Transverse colon (tissue), 4 donors: ENCODE measurements around the gene DNM1L. TPM values are rescaled to one million over a fixed set of nuclear protein-coding genes. Genes with fewer than 3 reads are reported as not detected.
"Not testable (repeated sequence)": the region's sequence is repeated elsewhere in the genome, so short reads cannot be mapped to it uniquely, and the experiment has no call there.

Experiments used
- DNase-seq: peaks from one replicate; pipeline ENCODE4 v3.0.0-alpha.2; 2019
- H3K27ac ChIP-seq, 4 donors: fragments of 200-600 bp; sonication (generic); 2 replicates each; pipeline ENCODE4 v1.5.1; 2016 to 2018; ENCODE audit warnings: inconsistent platforms in 4 of 4
- H3K27me3 ChIP-seq: fragments of 200-600 bp; sonication (generic); 2 replicates; pipeline ENCODE4 v1.5.1; 2017; ENCODE audit warnings: inconsistent platforms
- H3K36me3 ChIP-seq, 4 donors: fragments of 200-600 bp; sonication (generic); 2 replicates each; pipeline ENCODE4 v1.5.1; 2017 to 2019; ENCODE audit warnings: inconsistent platforms in 4 of 4
- H3K4me1 ChIP-seq, 4 donors: fragments of 200-600 bp; sonication (generic); 2 replicates each; pipeline ENCODE4 v1.5.1; 2017 to 2020; ENCODE audit warnings: inconsistent platforms in 4 of 4
- H3K4me3 ChIP-seq, 4 donors: fragments of 200-600 bp; sonication (generic); 1 replicate in 1 of 4; 2 replicates in 3 of 4; pipeline versions ENCODE4 v1.5.1 to v1.6.1; 2017 to 2019; ENCODE audit warnings: inconsistent platforms in 4 of 4
- H3K9me3 ChIP-seq, 2 donors: fragments of 200-600 bp; sonication (generic); 2 replicates each; pipeline ENCODE4 v1.5.1; 2017 to 2019; ENCODE audit warnings: inconsistent platforms in 2 of 2
- CTCF ChIP-seq, 5 experiments: fragments of 200-600 bp in 3 of 5; fragments of 450-650 bp in 2 of 5; sonication (generic) in 3 of 5; IDR thresholded peaks; 1 replicate in 2 of 5; 2 replicates in 3 of 5; pipeline ENCODE4 v1.5.1; 2016 to 2017; ENCODE audit warnings: antibody characterized with exemption in 5 of 5, inconsistent platforms in 3 of 5, mild to moderate bottlenecking in 2 of 5, moderate library complexity in 1 of 5
- EP300 ChIP-seq: sonication (generic); formaldehyde crosslinking; IDR thresholded peaks from one replicate; pipeline ENCODE4 v1.6.1; 2017; ENCODE audit warnings: antibody characterized with exemption, low read depth
- POLR2A ChIP-seq: fragments of 450-650 bp; IDR thresholded peaks from one replicate; pipeline ENCODE4 v1.6.1; 2016; ENCODE audit warnings: antibody characterized with exemption, mild to moderate bottlenecking, moderate library complexity
- POLR2AphosphoS5 ChIP-seq, 3 donors: sonication (generic); formaldehyde crosslinking; IDR thresholded peaks; one replicate each; pipeline ENCODE4 v1.6.1; 2016; ENCODE audit warnings: antibody characterized with exemption in 3 of 3
- WGBS, 2 donors: methylation state at CpG; one replicate each; pipeline ENCODE4 v1.1.5; 2018; ENCODE audit warnings: low coverage in 1 of 2; 5-methylcytosine and 5-hydroxymethylcytosine counted together
- in situ Hi-C, 4 donors: fragments of 200-750 bp; cut with MboI; loops; one replicate each; pipeline versions ENCODE4 v1.15.0 to v1.15.1; 2017; ENCODE audit warnings: low sequenced_read_pairs in 3 of 4, low pct_ligation_motif_present in 1 of 4, low pct_unique_long_range_greater_than_20kb in 1 of 4
- intact Hi-C: fragments of 100-400 bp; cut with DNase I; formaldehyde crosslinking; loops from one replicate; pipeline ENCODE4 v1.15.1; 2023; ENCODE audit warnings: low total_unique reads
- total RNA-seq, 4 donors: library from RNA; depleted of rRNA; stranded (reverse); fragments of >200 nt; gene quantifications; one replicate each; pipeline ENCODE4 v1.1.0, GENCODE V29; 2016

The DNM1L gene
- total RNA-seq, 4 donors from 2014 or later = 41.2 to 61.3 (median 44.2) TPM

- Histone ChIP-seq H3K4me3 (no peak overlapping the region), H3K4me1 (peaks cover 0 to 4% (median 0%) of the 10 kb centered on the region in 4 donors), H3K36me3 (peaks cover 0 to 4% (median 0%) of the 10 kb centered on the region in 4 donors), H3K27ac (no peak overlapping the region), H3K9me3 (no peaks in the 10 kb centered on the region), H3K27me3 (no peaks in the 10 kb centered on the region)
- no peak for DNase-seq
- WGBS, 2 donors = 23 to 62% methylated on average over 2 of the region's 2 CpGs
- intact Hi-C loops (no loop called here), in situ Hi-C loops (loop anchor here in 1 of 4 donors (25.0 kb wide), 1 partner anchor 1036 kb away; the partner anchor contains the start of gene ETFBKMT)
- TF ChIP-seq POLR2AphosphoS5 (IDR thresholded peaks at IDR 0.05) = no peak
- no peak for TF ChIP-seq POLR2A
- no peak for TF ChIP-seq EP300
- no peak for TF ChIP-seq CTCF (IDR thresholded peaks at IDR 0.05)
These were observed 19.2 kb downstream of the DNM1L start for GRCh38 chr12:32698285-32698684.

- in situ Hi-C loops = loop anchor here in 1 of 4 donors (25.0 kb wide), 1 partner anchor 1037 kb away; the partner anchor contains the start of gene ETFBKMT
- H3K9me3 ChIP-seq, H3K27ac ChIP-seq, H3K27me3 ChIP-seq, H3K4me3 ChIP-seq, DNase-seq, H3K4me1 ChIP-seq, intact Hi-C loops, H3K36me3 ChIP-seq: not testable (repeated sequence)
- 87 to 96% methylated on average over 8 of the region's 8 CpGs for WGBS, 2 donors
These were observed 20.3 kb downstream of the DNM1L start for GRCh38 chr12:32699437-32699836.

GRCh38 chr12:32702473-32702872 lies 23.4 kb downstream of the DNM1L start:
- intact Hi-C loops = no loop called here
- Histone ChIP-seq H3K4me1 (peaks cover 0 to 4% (median 0%) of the 10 kb centered on the region in 4 donors), H3K9me3 (no peaks in the 10 kb centered on the region), H3K4me3 (no peak overlapping the region), H3K27ac (no peak overlapping the region), H3K27me3 (no peaks in the 10 kb centered on the region), H3K36me3 (peaks cover 0 to 16% (median 3%) of the 10 kb centered on the region in 4 donors)
- no peak for DNase-seq
- TF ChIP-seq CTCF (IDR thresholded peaks at IDR 0.05) (no peak), POLR2AphosphoS5 (IDR thresholded peaks at IDR 0.05) (no peak), EP300 (no peak)
- in situ Hi-C loops = no loop called here

GRCh38 chr12:32702946-32703345 lies 23.8 kb downstream of the DNM1L start:
- 83 to 85% methylated on average over 1 of the region's 1 CpG for WGBS, 2 donors

More at GRCh38 chr12:32702946-32703345, 23.8 kb downstream of the DNM1L start:
- intact Hi-C loops (no loop called here), in situ Hi-C loops (no loop called here)
- TF ChIP-seq EP300 = no peak
- no peak for TF ChIP-seq POLR2A
- no peak for TF ChIP-seq POLR2AphosphoS5 (IDR thresholded peaks at IDR 0.05)
- no peak for TF ChIP-seq CTCF (IDR thresholded peaks at IDR 0.05)
- Histone ChIP-seq H3K4me1 (peaks cover 0 to 4% (median 0%) of the 10 kb centered on the region in 4 donors), H3K36me3 (peaks cover 0 to 20% (median 3%) of the 10 kb centered on the region in 4 donors), H3K9me3 (no peaks in the 10 kb centered on the region), H3K4me3 (no peak overlapping the region), H3K27ac (no peak overlapping the region), H3K27me3 (no peaks in the 10 kb centered on the region)
- no peak for DNase-seq
